ENCODE data around the gene HNRNPH1.
"Not testable (repeated sequence)": the region's sequence is repeated elsewhere in the genome, so short reads cannot be mapped to it uniquely, and the experiment has no call there.

- TF ChIP-seq CTCF (IDR thresholded peaks at IDR 0.05; ENCODE audit: low read depth, low read length); POLR2A (IDR thresholded peaks at IDR 0.05; ENCODE audit: extremely low read depth, insufficient read length): not testable (repeated sequence)
Observed at GRCh38 chr5:179657302-179658178, 34.1 kb upstream of the HNRNPH1 start.

Measured in NB4 (cell line).